Kidney (tissue), 14 donors: ENCODE data around the gene GATD1. TPM values are rescaled to one million over a fixed set of nuclear protein-coding genes. Genes with fewer than 3 reads are reported as not detected.

ENCODE experiments used
- DNase-seq, 5 donors: peaks; one replicate each; pipeline ENCODE4 v3.0.0-alpha.2; 2013 to 2020
- FAIRE-seq: peaks from 2 replicates; lab custom pipeline; 2012; peaks lifted over from hg19 to GRCh38; lab: Jason Lieb, UNC
- H3K27ac ChIP-seq, 2 donors: one replicate each; pipeline ENCODE4 v1.7.0; 2013; ENCODE audit warnings: low read depth in 2 of 2, low read length in 2 of 2, inconsistent platforms in 1 of 2
- H3K27me3 ChIP-seq: one replicate; pipeline ENCODE4 v1.7.1; 2013; ENCODE audit warnings: low read length, inconsistent platforms; ENCODE audit not compliant: control insufficient read depth, insufficient read depth
- H3K36me3 ChIP-seq, 3 donors: one replicate each; pipeline versions ENCODE4 v1.7.0 to v1.7.1; 2013; ENCODE audit warnings: low read length in 3 of 3, control low read depth in 1 of 3, inconsistent platforms in 1 of 3; ENCODE audit not compliant: insufficient read depth in 3 of 3, control insufficient read depth in 2 of 3
- H3K4me1 ChIP-seq, 3 donors: one replicate each; pipeline versions ENCODE4 v1.7.0 to v1.7.1; 2013; ENCODE audit warnings: low read length in 3 of 3, inconsistent platforms in 1 of 3, low read depth in 1 of 3; ENCODE audit not compliant: control insufficient read depth in 2 of 3, insufficient read depth in 2 of 3
- H3K4me3 ChIP-seq, 3 donors: one replicate each; pipeline versions ENCODE4 v1.7.0 to v1.8.1; 2013; ENCODE audit warnings: low read length in 3 of 3, control low read depth in 1 of 3, inconsistent platforms in 1 of 3
- H3K9ac ChIP-seq, 3 donors: one replicate each; pipeline versions ENCODE4 v1.7.0 to v1.7.1; 2013; ENCODE audit warnings: low read length in 3 of 3, control low read depth in 1 of 3, inconsistent platforms in 1 of 3
- H3K9me3 ChIP-seq, 3 donors: one replicate each; pipeline versions ENCODE4 v1.7.0 to v1.7.1; 2013; ENCODE audit warnings: low read length in 3 of 3, control low read depth in 1 of 3, inconsistent platforms in 1 of 3; ENCODE audit not compliant: control insufficient read depth in 2 of 3, insufficient read depth in 1 of 3
- CTCF ChIP-seq: IDR thresholded peaks from 3 replicates; pipeline ENCODE4 v1.5.1; 2012; ENCODE audit warnings: mild to moderate bottlenecking, moderate library complexity, borderline replicate concordance; ENCODE audit not compliant: insufficient read depth; ENCODE audit errors: extremely low read depth
- intact Hi-C: fragments of 100-400 bp; cut with DNase I; formaldehyde crosslinking; loops from one replicate; pipeline ENCODE4 v1.11.1; 2022
- polyA plus RNA-seq: library from polyadenylated mRNA; stranded (reverse); fragments of 350-450 nt; fragmentation: Illumina TruSeq; extraction: RNeasy Lipid Tissue Mini Kit (QIAGEN cat#74804); gene quantifications from one replicate; pipeline ENCODE4 v1.2.3, GENCODE V29; 2014; ENCODE audit warnings: low read depth, low replicate concordance; ENCODE audit not compliant: insufficient read depth
- total RNA-seq: library from RNA; stranded (reverse); fragmentation: NEBNext Ultra II Directional; extraction: Animal tissue kit (Norgen Biotek cat#: 25700); gene quantifications from one replicate; pipeline ENCODE4 v1.2.1, GENCODE V29; 2021
- donor health status: control.
- donor health status: control.
- donor health status: control.
- donor health status: control.
- donor health status: control.
- donor health status: DM: yes; HTN: yes; CAD: no.
- donor health status: Normal renal cell carcinoma (clear cell type).

Gene GATD1
- total and polyA plus RNA-seq, 2 donors from 2014 or later = 38.3 to 66.2 TPM

- intact Hi-C loops = loop anchor here (10.0 kb wide), 1 partner anchor 173 kb away; no protein-coding TSS in a partner anchor
- DNase-seq (peak; percentile 82 to 96 (median 90)), FAIRE-seq (no peak)
- TF ChIP-seq CTCF = peak; percentile 98
- no peaks in the 10 kb centered on the region for H3K27me3 ChIP-seq
- H3K4me1 ChIP-seq = peaks cover 0 to 5% (median 0%) of the 10 kb centered on the region in 3 donors
- H3K36me3 ChIP-seq = peaks cover 0 to 12% (median 0%) of the 10 kb centered on the region in 3 donors
- H3K27ac ChIP-seq = peak overlapping the region; percentile 53 to 76
- H3K4me3 ChIP-seq = no peak overlapping the region
- H3K9me3 ChIP-seq = no peaks in the 10 kb centered on the region
- peak overlapping the region in 1 of 3 donors; percentile 34 for H3K9ac ChIP-seq
Measured at GRCh38 chr11:727859-728748, 49.2 kb downstream of the GATD1 start.

GRCh38 chr11:727281-727701 is 50.0 kb downstream of the GATD1 start:
- no peak for TF ChIP-seq CTCF
- FAIRE-seq (no peak), DNase-seq (peak in 2 of 5 donors; percentile 66 to 74)
- Histone ChIP-seq H3K27me3 (no peaks in the 10 kb centered on the region), H3K27ac (peak overlapping the region; percentile 53 to 76), H3K36me3 (peaks cover 0 to 12% (median 0%) of the 10 kb centered on the region in 3 donors), H3K9me3 (no peaks in the 10 kb centered on the region), H3K9ac (peak overlapping the region in 1 of 3 donors; percentile 34), H3K4me3 (no peak overlapping the region), H3K4me1 (peaks cover 0 to 5% (median 0%) of the 10 kb centered on the region in 3 donors)
- intact Hi-C loops = loop anchor here (10.0 kb wide), 1 partner anchor 172 kb away; no protein-coding TSS in a partner anchor

- H3K4me1 ChIP-seq = peaks cover 0 to 5% (median 0%) of the 10 kb centered on the region in 3 donors
- DNase-seq (peak; percentile 79 to 92 (median 88)), FAIRE-seq (no peak)
Measured at GRCh38 chr11:726278-727220, 50.7 kb downstream of the GATD1 start.

More at GRCh38 chr11:726278-727220, 50.7 kb downstream of the GATD1 start:
- no peak for TF ChIP-seq CTCF
- Histone ChIP-seq H3K36me3 (peaks cover 0 to 12% (median 0%) of the 10 kb centered on the region in 3 donors), H3K9ac (no peak overlapping the region), H3K27ac (peak overlapping the region; percentile 11 to 76), H3K27me3 (no peaks in the 10 kb centered on the region), H3K4me3 (no peak overlapping the region), H3K9me3 (no peaks in the 10 kb centered on the region)
- intact Hi-C loops = loop anchor here (10.0 kb wide), 1 partner anchor 172 kb away; no protein-coding TSS in a partner anchor
